Gastrocnemius medialis (tissue), 4 donors: Measurements from ENCODE around the gene GNG7. TPM values are rescaled to one million over a fixed set of nuclear protein-coding genes. Genes with fewer than 3 reads are reported as not detected.

Experiments used
- ATAC-seq, 2 donors: fragments of 150-250 bp; one replicate each; pipeline ENCODE4 v1.9.1; 2016
- DNase-seq, 2 donors: peaks; one replicate each; pipeline ENCODE4 v3.0.0-alpha.2; 2019
- H3K27ac ChIP-seq, 4 donors: fragments of 200-600 bp; sonication (generic); 1 replicate in 1 of 4; 2 replicates in 3 of 4; pipeline ENCODE4 v1.5.1; 2016 to 2018; ENCODE audit warnings: mild to moderate bottlenecking in 2 of 4, moderate library complexity in 1 of 4
- H3K27me3 ChIP-seq, 3 donors: fragments of 200-600 bp; sonication (generic) in 2 of 3; 1 replicate in 1 of 3; 2 replicates in 2 of 3; pipeline versions ENCODE4 v1.5.1 to v1.6.0; 2016 to 2019; ENCODE audit warnings: mild to moderate bottlenecking in 1 of 3, moderate library complexity in 1 of 3
- H3K36me3 ChIP-seq, 2 donors: fragments of 200-600 bp; sonication (generic) in 1 of 2; one replicate each; pipeline ENCODE4 v1.5.1; 2017 to 2018
- H3K4me1 ChIP-seq, 2 donors: fragments of 200-600 bp; sonication (generic) in 1 of 2; one replicate each; pipeline ENCODE4 v1.5.1; 2016 to 2017; ENCODE audit warnings: mild to moderate bottlenecking in 2 of 2
- H3K4me3 ChIP-seq, 4 donors: fragments of 200-600 bp; sonication (generic) in 3 of 4; 1 replicate in 1 of 4; 2 replicates in 3 of 4; pipeline ENCODE4 v1.5.1; 2016 to 2019; ENCODE audit warnings: mild to moderate bottlenecking in 2 of 4
- H3K9me3 ChIP-seq, 3 donors: fragments of 200-600 bp; sonication (generic) in 2 of 3; 1 replicate in 1 of 3; 2 replicates in 2 of 3; pipeline ENCODE4 v1.5.1; 2016 to 2019
- CTCF ChIP-seq, 5 experiments: fragments of 450-650 bp in 3 of 5; fragments of 200-600 bp in 2 of 5; sonication (generic) in 2 of 5; IDR thresholded peaks in 4 of 5; conservative IDR thresholded peaks in 1 of 5; 1 replicate in 4 of 5; 2 replicates in 1 of 5; pipeline ENCODE4 v1.5.1; 2016 to 2019; ENCODE audit warnings: antibody characterized with exemption in 5 of 5, mild to moderate bottlenecking in 3 of 5, moderate library complexity in 3 of 5
- POLR2A ChIP-seq, 2 donors: fragments of 450-650 bp; IDR thresholded peaks; one replicate each; pipeline ENCODE4 v1.6.1; 2017; ENCODE audit warnings: antibody characterized with exemption in 2 of 2, mild to moderate bottlenecking in 2 of 2, moderate library complexity in 2 of 2
- in situ Hi-C, 4 donors: fragments of 200-750 bp; cut with MboI; loops; one replicate each; pipeline versions ENCODE4 v1.15.0 to v1.8.0; 2017; ENCODE audit warnings: low sequenced_read_pairs in 4 of 4
- intact Hi-C: fragments of 100-400 bp; cut with DNase I; formaldehyde crosslinking; loops from one replicate; pipeline ENCODE4 v1.15.1; 2023; ENCODE audit warnings: low total_unique reads
- total RNA-seq, 4 donors: library from RNA; depleted of rRNA; stranded (reverse); fragments of >200 nt; gene quantifications; one replicate each; pipeline versions ENCODE4 v1.1.0 to v1.2.3, GENCODE V29; 2016

The GNG7 gene
- total RNA-seq, 4 donors from 2014 or later, result 0.46 to 1.1 (median 0.62) TPM

- Histone ChIP-seq H3K9me3 (no peaks in the 10 kb centered on the region), H3K27ac (no peak overlapping the region), H3K36me3 (no peaks in the 10 kb centered on the region), H3K4me1 (peaks cover 0 to 12% of the 10 kb centered on the region in 2 donors), H3K4me3 (no peak overlapping the region), H3K27me3 (no peaks in the 10 kb centered on the region)
- TF ChIP-seq CTCF (IDR thresholded peaks at IDR 0.05 in 4 of 5, conservative IDR thresholded peaks at IDR 0.05 in 1 of 5), result no peak
- TF ChIP-seq POLR2A (IDR thresholded peaks at IDR 0.05), result no peak
- intact Hi-C loops, result no loop called here
- DNase-seq (no peak), ATAC-seq (no peak)
- in situ Hi-C loops, result no loop called here
These were observed 184.5 kb downstream of the GNG7 start for GRCh38 chr19:2517881-2518601.

GRCh38 chr19:2516727-2517126, 185.8 kb downstream of the GNG7 start:
- ATAC-seq (no peak), DNase-seq (no peak)
- no peaks in the 10 kb centered on the region for H3K36me3 ChIP-seq
- H3K9me3 ChIP-seq, result no peaks in the 10 kb centered on the region
- H3K4me3 ChIP-seq, result no peak overlapping the region
- H3K27ac ChIP-seq, result no peak overlapping the region
- no peaks in the 10 kb centered on the region for H3K27me3 ChIP-seq
- H3K4me1 ChIP-seq, result peaks cover 0 to 12% of the 10 kb centered on the region in 2 donors
- TF ChIP-seq CTCF (IDR thresholded peaks at IDR 0.05 in 4 of 5, conservative IDR thresholded peaks at IDR 0.05 in 1 of 5), result no peak
- no peak for TF ChIP-seq POLR2A (IDR thresholded peaks at IDR 0.05)
- intact Hi-C loops (no loop called here), in situ Hi-C loops (no loop called here)

- no peak for TF ChIP-seq POLR2A (IDR thresholded peaks at IDR 0.05)
- no peak for TF ChIP-seq CTCF (IDR thresholded peaks at IDR 0.05 in 4 of 5, conservative IDR thresholded peaks at IDR 0.05 in 1 of 5)
- no peak overlapping the region for H3K27ac ChIP-seq
- no peaks in the 10 kb centered on the region for H3K36me3 ChIP-seq
- no peaks in the 10 kb centered on the region for H3K27me3 ChIP-seq
- DNase-seq (no peak), ATAC-seq (no peak)
- no peaks in the 10 kb centered on the region for H3K9me3 ChIP-seq
- intact Hi-C loops, result no loop called here
- H3K4me1 ChIP-seq, result peaks cover 0 to 12% of the 10 kb centered on the region in 2 donors
- no peak overlapping the region for H3K4me3 ChIP-seq
- in situ Hi-C loops, result no loop called here
These were observed 187.4 kb downstream of the GNG7 start for GRCh38 chr19:2514981-2515518.

GRCh38 chr19:2512523-2513431, 189.7 kb downstream of the GNG7 start:
- in situ Hi-C loops (no loop called here), intact Hi-C loops (no loop called here)
- no peaks in the 10 kb centered on the region for H3K9me3 ChIP-seq
- H3K36me3 ChIP-seq, result no peaks in the 10 kb centered on the region
- peaks cover 0 to 10% of the 10 kb centered on the region in 2 donors for H3K4me1 ChIP-seq
- no peak for ATAC-seq
- H3K27ac ChIP-seq, result no peak overlapping the region
- TF ChIP-seq POLR2A (IDR thresholded peaks at IDR 0.05), result no peak
- TF ChIP-seq CTCF (IDR thresholded peaks at IDR 0.05 in 4 of 5, conservative IDR thresholded peaks at IDR 0.05 in 1 of 5), result no peak
- H3K4me3 ChIP-seq, result no peak overlapping the region
- no peaks in the 10 kb centered on the region for H3K27me3 ChIP-seq
- no peak for DNase-seq
